ENCODE results near the gene GP9. TPM values are rescaled to one million over a fixed set of nuclear protein-coding genes. Genes with fewer than 3 reads are reported as not detected.

The GP9 gene
- total RNA-seq, 4 donors from 2014 or later = not detected

DNA sequence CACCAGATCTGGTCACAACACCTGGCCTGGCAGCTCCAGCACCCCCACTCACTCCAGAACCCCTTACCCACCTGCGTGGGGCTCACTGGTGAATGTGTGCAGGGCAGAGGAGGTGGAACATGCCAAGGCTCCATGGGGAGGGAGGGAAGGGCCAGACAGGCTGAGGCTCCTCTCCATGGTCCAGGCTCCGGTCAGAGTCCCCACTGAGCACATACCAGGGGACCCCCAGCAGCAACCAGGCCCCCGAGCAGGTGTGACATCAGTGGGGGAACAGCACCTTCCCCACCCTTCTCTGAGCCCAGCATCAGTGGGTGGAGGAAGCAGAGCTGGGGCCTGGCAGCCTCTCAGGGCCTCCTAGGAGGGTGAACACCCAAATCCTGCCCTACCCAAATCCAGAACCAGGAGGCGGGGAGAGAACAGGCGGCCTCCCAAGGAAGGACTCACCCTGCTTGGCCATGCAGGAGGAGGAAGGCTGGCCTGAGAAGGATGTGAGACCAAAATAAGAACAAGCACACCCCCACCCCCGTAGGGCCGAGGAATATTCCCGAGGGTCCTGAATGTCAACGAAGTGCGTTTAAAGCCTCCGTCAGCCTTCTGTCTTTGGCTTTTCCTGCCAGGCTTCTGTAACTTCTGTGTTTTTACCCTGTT, 1.1 kb upstream of the GP9 start:
- Histone ChIP-seq H3K4me1 (peaks cover 0 to 5% (median 0%) of the 10 kb centered on the region in 4 donors), H3K36me3 (no peaks in the 10 kb centered on the region), H3K27me3 (no peaks in the 10 kb centered on the region), H3K9me3 (no peaks in the 10 kb centered on the region), H3K4me3 (no peak overlapping the region), H3K27ac (no peak overlapping the region)
- TF ChIP-seq, protein P1, sequence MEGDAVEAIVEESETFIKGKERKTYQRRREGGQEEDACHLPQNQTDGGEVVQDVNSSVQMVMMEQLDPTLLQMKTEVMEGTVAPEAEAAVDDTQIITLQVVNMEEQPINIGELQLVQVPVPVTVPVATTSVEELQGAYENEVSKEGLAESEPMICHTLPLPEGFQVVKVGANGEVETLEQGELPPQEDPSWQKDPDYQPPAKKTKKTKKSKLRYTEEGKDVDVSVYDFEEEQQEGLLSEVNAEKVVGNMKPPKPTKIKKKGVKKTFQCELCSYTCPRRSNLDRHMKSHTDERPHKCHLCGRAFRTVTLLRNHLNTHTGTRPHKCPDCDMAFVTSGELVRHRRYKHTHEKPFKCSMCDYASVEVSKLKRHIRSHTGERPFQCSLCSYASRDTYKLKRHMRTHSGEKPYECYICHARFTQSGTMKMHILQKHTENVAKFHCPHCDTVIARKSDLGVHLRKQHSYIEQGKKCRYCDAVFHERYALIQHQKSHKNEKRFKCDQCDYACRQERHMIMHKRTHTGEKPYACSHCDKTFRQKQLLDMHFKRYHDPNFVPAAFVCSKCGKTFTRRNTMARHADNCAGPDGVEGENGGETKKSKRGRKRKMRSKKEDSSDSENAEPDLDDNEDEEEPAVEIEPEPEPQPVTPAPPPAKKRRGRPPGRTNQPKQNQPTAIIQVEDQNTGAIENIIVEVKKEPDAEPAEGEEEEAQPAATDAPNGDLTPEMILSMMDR (IDR thresholded peaks at IDR 0.05) = no peak
- TF ChIP-seq POLR2A (IDR thresholded peaks at IDR 0.05) = no peak
- no peak for DNase-seq

DNA sequence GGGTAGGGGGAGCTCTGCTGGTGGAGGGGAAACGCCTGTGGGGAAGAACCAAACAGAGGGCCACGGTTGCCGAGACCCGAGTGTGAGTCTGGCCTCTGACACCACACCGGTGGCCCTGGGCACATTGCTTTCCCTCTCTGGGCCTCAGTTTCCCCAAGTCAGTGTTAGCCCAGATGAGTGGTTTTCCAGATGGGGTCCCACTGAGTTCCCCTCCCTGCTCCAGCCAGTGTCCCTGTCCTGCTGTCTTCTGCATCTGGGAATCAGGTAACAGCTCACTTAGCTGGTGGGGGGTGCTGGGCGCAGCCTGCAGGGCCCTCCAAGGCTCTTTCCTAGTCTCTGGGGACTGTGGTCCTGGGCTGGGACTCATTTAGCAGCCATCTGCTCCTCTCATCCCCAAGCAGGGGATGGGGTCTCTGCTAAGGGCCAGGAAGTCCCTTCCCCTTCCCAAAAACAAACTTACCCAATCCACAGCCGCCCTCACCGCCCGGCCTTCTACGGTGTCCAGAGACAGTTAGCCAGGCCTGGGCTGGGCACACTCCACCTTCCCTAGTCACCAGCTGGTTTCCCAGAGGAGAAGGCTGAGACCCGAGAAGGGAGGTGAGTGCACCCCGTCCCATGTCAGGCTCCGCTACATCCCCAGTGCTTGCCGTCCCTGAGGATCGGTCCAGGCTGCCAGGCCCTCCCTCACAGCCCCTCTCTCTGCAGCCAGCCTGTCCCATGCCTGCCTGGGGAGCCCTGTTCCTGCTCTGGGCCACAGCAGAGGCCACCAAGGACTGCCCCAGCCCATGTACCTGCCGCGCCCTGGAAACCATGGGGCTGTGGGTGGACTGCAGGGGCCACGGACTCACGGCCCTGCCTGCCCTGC, 676 bp downstream of the GP9 start:
- TF ChIP-seq, protein P1 (IDR thresholded peaks at IDR 0.05) = no peak
- Histone ChIP-seq H3K27me3 (no peaks in the 10 kb centered on the region), H3K27ac (no peak overlapping the region), H3K36me3 (no peaks in the 10 kb centered on the region), H3K4me3 (no peak overlapping the region), H3K9me3 (no peaks in the 10 kb centered on the region), H3K4me1 (peaks cover 0 to 19% (median 0%) of the 10 kb centered on the region in 4 donors)
- no peak for DNase-seq

DNA sequence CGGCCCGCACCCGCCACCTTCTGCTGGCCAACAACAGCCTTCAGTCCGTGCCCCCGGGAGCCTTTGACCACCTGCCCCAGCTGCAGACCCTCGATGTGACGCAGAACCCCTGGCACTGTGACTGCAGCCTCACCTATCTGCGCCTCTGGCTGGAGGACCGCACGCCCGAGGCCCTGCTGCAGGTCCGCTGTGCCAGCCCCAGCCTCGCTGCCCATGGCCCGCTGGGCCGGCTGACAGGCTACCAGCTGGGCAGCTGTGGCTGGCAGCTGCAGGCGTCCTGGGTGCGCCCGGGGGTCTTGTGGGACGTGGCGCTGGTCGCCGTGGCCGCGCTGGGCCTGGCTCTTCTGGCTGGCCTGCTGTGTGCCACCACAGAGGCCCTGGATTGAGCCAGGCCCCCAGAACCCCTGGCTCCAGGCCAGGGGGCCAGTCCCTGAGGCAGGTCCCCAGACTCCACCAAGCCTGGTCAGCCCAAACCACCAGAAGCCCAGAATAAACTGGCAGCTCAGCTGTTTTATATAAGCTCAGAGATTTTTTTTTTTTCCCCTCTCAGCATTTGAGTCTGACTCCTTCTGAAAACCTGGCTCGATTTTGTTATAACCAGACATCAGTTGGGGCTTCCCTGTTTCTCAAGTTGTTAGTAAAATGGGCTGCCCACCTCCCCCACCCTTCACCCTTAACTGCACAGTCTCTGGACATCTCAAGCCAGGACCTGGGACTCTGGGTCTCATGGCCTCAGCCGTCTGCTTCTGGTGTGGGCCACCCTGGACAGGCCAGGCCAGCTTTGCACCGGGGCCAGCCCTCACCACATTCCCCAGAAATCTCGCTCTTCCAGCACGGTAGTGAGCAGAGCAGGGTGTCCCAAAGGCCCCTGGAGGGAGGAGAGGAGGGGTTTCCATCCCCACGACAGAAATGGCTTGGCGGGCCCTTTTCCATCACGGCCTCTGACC, 1.6 kb downstream of the GP9 start:
- no peak for DNase-seq
- no peaks in the 10 kb centered on the region for H3K9me3 ChIP-seq

DNA sequence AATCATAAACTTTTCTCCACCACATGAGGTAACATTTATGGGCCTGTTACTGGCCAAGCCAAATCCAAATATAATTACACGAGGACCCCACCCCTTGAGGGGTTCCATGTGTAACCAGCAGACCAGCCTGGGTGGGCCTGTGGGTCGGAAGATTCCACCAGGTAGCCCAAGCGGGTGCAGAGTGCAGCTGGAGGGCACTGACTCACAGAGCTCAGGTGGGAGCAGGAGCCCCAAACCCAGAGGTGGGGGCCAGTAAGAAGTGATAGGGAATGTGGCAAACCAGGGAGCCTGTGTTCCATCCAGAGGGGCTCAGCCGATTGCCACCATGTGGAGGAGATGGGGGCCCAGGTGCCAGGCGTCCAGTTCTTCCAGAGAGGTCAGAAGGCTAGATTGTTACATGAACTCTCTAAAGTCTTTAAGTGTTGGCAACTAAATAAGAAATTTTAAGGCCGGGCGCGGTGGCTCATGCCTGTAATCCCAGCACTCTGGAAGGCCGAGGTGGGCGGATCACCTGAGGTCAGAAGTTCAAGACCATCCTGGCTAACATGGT, 2.6 kb downstream of the GP9 start:
- DNase-seq = no peak
- Histone ChIP-seq H3K4me3 (no peak overlapping the region), H3K36me3 (no peaks in the 10 kb centered on the region), H3K9me3 (no peaks in the 10 kb centered on the region), H3K27me3 (no peaks in the 10 kb centered on the region), H3K4me1 (peaks cover 0 to 21% (median 0%) of the 10 kb centered on the region in 4 donors), H3K27ac (no peak overlapping the region)
- TF ChIP-seq, protein P1 (IDR thresholded peaks at IDR 0.05) = no peak
- no peak for TF ChIP-seq POLR2A (IDR thresholded peaks at IDR 0.05)

More for the DNA sequence above, 1.6 kb downstream of the GP9 start:
- H3K4me1 ChIP-seq = peaks cover 0 to 19% (median 0%) of the 10 kb centered on the region in 4 donors
- H3K27me3 ChIP-seq = no peaks in the 10 kb centered on the region
- H3K36me3 ChIP-seq = no peaks in the 10 kb centered on the region
- no peak overlapping the region for H3K4me3 ChIP-seq
- TF ChIP-seq POLR2A (IDR thresholded peaks at IDR 0.05) = no peak
- TF ChIP-seq, protein P1 (IDR thresholded peaks at IDR 0.05) = no peak
- H3K27ac ChIP-seq = no peak overlapping the region

DNA sequence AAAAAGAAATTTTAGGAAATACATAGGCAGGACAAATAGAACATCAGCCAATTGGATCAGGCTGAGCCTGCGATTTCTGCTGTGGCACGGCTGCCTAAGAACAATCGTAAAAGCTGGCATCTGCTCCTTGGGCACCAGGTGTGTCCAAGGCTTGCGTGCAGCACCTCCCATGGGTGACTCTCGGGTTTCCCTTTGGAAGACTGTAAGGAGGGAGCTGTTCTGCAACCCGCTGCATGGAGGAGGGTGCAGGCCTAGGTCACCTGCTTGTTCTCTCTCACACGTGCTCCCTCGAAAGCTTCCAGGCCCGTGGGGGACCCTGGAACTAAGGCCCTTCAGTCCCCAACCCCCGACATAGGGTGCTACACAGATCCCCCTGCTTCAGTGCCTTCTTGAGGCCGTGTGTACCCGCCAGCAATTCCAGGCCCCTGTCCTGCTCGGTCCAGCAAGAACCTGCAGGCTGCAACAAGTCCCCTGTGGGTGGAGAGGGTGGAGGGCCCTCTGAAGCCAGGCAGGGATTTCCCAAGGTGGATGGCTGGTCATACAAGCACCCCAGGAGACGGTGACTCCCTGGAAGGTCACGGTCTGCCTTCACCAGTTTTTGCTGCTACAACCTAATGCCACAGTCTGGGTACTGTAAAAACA, 3.4 kb downstream of the GP9 start:
- Histone ChIP-seq H3K27me3 (no peaks in the 10 kb centered on the region), H3K36me3 (no peaks in the 10 kb centered on the region), H3K9me3 (no peaks in the 10 kb centered on the region), H3K4me1 (peaks cover 0 to 24% (median 0%) of the 10 kb centered on the region in 4 donors), H3K4me3 (no peak overlapping the region), H3K27ac (no peak overlapping the region)
- DNase-seq = no peak
- TF ChIP-seq POLR2A (IDR thresholded peaks at IDR 0.05) = no peak
- TF ChIP-seq, protein P1 (IDR thresholded peaks at IDR 0.05) = no peak
